KMS-11 (cell line): ENCODE data around the gene LASP1.

Experiments used
- H2AFZ ChIP-seq: fragments of 200-600 bp; sonication (generic); 2 replicates; pipeline ENCODE4 v1.6.1; 2016; ENCODE audit warnings: antibody characterized with exemption, mixed run types, low read depth
- H3K27ac ChIP-seq: fragments of 200-600 bp; sonication (generic); 2 replicates; pipeline ENCODE4 v1.6.1; 2016; ENCODE audit warnings: mild to moderate bottlenecking, mixed run types
- H3K27me3 ChIP-seq: fragments of 200-600 bp; sonication (generic); 2 replicates; pipeline ENCODE4 v1.6.1; 2017; ENCODE audit warnings: mild to moderate bottlenecking, low read depth, mixed run types, moderate library complexity; ENCODE audit not compliant: insufficient read depth
- H3K36me3 ChIP-seq: fragments of 200-600 bp; sonication (generic); 2 replicates; pipeline ENCODE4 v1.6.1; 2017; ENCODE audit warnings: mild to moderate bottlenecking, mixed run types; ENCODE audit not compliant: insufficient read depth
- H3K4me1 ChIP-seq: fragments of 200-600 bp; sonication (generic); 2 replicates; pipeline ENCODE4 v1.6.1; 2016; ENCODE audit warnings: mild to moderate bottlenecking, low read depth, mixed run types; ENCODE audit not compliant: poor library complexity, severe bottlenecking
- H3K4me2 ChIP-seq: fragments of 200-600 bp; sonication (generic); 2 replicates; pipeline ENCODE4 v1.7.0; 2016; ENCODE audit warnings: mild to moderate bottlenecking, mixed run types
- H3K4me3 ChIP-seq: fragments of 200-600 bp; sonication (generic); IDR thresholded peaks from 2 replicates; pipeline ENCODE4 v1.6.1; 2017; ENCODE audit warnings: low read depth, low read length, mixed read lengths; ENCODE audit not compliant: insufficient read depth
- H3K79me2 ChIP-seq: fragments of 200-600 bp; sonication (generic); 2 replicates; pipeline ENCODE4 v1.6.1; 2016; ENCODE audit warnings: low read depth, mixed run types; ENCODE audit not compliant: insufficient read depth
- H3K9ac ChIP-seq: fragments of 200-600 bp; sonication (generic); 2 replicates; pipeline ENCODE4 v1.6.1; 2016; ENCODE audit warnings: mild to moderate bottlenecking, mixed run types
- H4K20me1 ChIP-seq: fragments of 200-600 bp; sonication (generic); 2 replicates; pipeline ENCODE4 v1.6.1; 2016; ENCODE audit warnings: mild to moderate bottlenecking, mixed run types; ENCODE audit not compliant: insufficient read depth
- CTCF ChIP-seq: fragments of 200-600 bp; sonication (generic); conservative IDR thresholded peaks from 2 replicates; pipeline ENCODE4 v1.6.1; 2017; ENCODE audit warnings: low read depth, mild to moderate bottlenecking, antibody characterized with exemption, low read length, moderate library complexity, mixed read lengths

Gene LASP1

GRCh38 chr17:38898812-38899348 is 29.0 kb downstream of the LASP1 start:
- H3K4me3 ChIP-seq = no peak overlapping the region
- no peak for TF ChIP-seq CTCF
- H2AFZ ChIP-seq = peak overlapping the region; percentile 45; the same call in 1 of the 2 replicates
- peaks cover 36% of the 10 kb centered on the region for H3K4me1 ChIP-seq
- H3K36me3 ChIP-seq = no peaks in the 10 kb centered on the region
- no peaks in the 10 kb centered on the region for H4K20me1 ChIP-seq
- H3K4me2 ChIP-seq = peak overlapping the region; percentile 75
- H3K27ac ChIP-seq = peak overlapping the region; percentile 79
- H3K9ac ChIP-seq = peak overlapping the region; percentile 53; the same call in 1 of the 2 replicates
- H3K79me2 ChIP-seq = no peaks in the 10 kb centered on the region
- H3K27me3 ChIP-seq = no peaks in the 10 kb centered on the region

GRCh38 chr17:38899421-38899820 is 29.6 kb downstream of the LASP1 start:
- Histone ChIP-seq H3K27me3 (no peaks in the 10 kb centered on the region), H3K4me1 (peaks cover 36% of the 10 kb centered on the region), H3K79me2 (no peaks in the 10 kb centered on the region), H3K4me3 (no peak overlapping the region), H4K20me1 (no peaks in the 10 kb centered on the region), H3K4me2 (peak overlapping the region; percentile 75), H3K9ac (peak overlapping the region; percentile 53; the same call in 1 of the 2 replicates), H3K36me3 (no peaks in the 10 kb centered on the region), H3K27ac (peak overlapping the region; percentile 79), H2AFZ (peak overlapping the region; percentile 45; the same call in 1 of the 2 replicates)
- no peak for TF ChIP-seq CTCF

- H3K9ac ChIP-seq = no peak overlapping the region
- H3K79me2 ChIP-seq = no peaks in the 10 kb centered on the region
- H3K4me1 ChIP-seq = peaks cover 36% of the 10 kb centered on the region
- H4K20me1 ChIP-seq = no peaks in the 10 kb centered on the region
- no peak overlapping the region for H2AFZ ChIP-seq
- TF ChIP-seq CTCF = no peak
- no peak overlapping the region for H3K4me3 ChIP-seq
- H3K4me2 ChIP-seq = no peak overlapping the region
- H3K27me3 ChIP-seq = no peaks in the 10 kb centered on the region
- H3K36me3 ChIP-seq = no peaks in the 10 kb centered on the region
- no peak overlapping the region for H3K27ac ChIP-seq
Observed at GRCh38 chr17:38900978-38901656, 31.3 kb downstream of the LASP1 start.

GRCh38 chr17:38903404-38903803 is 33.5 kb downstream of the LASP1 start:
- H3K27ac ChIP-seq = no peak overlapping the region
- no peaks in the 10 kb centered on the region for H3K36me3 ChIP-seq
- no peak for TF ChIP-seq CTCF

More at GRCh38 chr17:38903404-38903803, 33.5 kb downstream of the LASP1 start:
- H3K4me2 ChIP-seq = no peak overlapping the region
- no peak overlapping the region for H2AFZ ChIP-seq
- H3K4me3 ChIP-seq = no peak overlapping the region
- no peaks in the 10 kb centered on the region for H3K27me3 ChIP-seq
- H3K4me1 ChIP-seq = peaks cover 15% of the 10 kb centered on the region
- no peak overlapping the region for H3K9ac ChIP-seq
- no peaks in the 10 kb centered on the region for H3K79me2 ChIP-seq
- no peaks in the 10 kb centered on the region for H4K20me1 ChIP-seq
